ENCODE measurements around the gene RAD51C. TPM values are rescaled to one million over a fixed set of nuclear protein-coding genes. Genes with fewer than 3 reads are reported as not detected.
"Not testable (repeated sequence)": the region's sequence is repeated elsewhere in the genome, so short reads cannot be mapped to it uniquely, and the experiment has no call there.

The RAD51C gene
- total RNA-seq, 1 experiment from 2014 or later: 51.7 TPM

GRCh38 chr17:58734811-58735210 is 42.4 kb downstream of the RAD51C start:
- DNase-seq (ENCODE audit: low read depth): no peak

DNA sequence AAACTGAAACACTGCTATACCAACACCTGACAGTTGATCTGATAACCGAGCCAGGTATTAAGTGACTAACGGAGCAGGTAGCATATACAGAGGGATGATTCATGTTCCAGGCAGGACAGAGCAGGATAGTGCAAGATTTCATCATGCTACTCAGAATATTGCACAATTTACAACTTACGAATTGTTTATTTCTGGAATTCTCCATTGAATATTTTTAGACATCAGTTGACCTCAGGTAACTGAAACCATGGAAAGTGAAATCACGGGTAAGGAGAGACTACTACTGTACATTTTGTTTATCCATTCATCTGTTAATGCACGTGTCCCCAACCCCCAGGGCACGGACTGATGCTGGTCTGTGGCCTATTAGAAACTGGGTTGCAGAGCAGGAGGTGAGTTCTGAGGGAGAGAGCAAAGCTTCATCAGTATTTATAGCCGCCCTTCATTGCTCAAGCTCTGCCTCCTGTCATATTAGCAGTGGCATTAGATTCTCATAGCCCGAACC is 48.8 kb downstream of the RAD51C start:
- DNase-seq (ENCODE audit: low read depth): no peak

- no peak for DNase-seq (ENCODE audit: low read depth)
Observed at GRCh38 chr17:58747674-58748073, 55.3 kb downstream of the RAD51C start.

- DNase-seq (ENCODE audit: low read depth): not testable (repeated sequence)
Observed at GRCh38 chr17:58749627-58750026, 57.2 kb downstream of the RAD51C start.

- no peak for DNase-seq (ENCODE audit: low read depth)
Observed at GRCh38 chr17:58753026-58753425, 60.6 kb downstream of the RAD51C start.

DNA sequence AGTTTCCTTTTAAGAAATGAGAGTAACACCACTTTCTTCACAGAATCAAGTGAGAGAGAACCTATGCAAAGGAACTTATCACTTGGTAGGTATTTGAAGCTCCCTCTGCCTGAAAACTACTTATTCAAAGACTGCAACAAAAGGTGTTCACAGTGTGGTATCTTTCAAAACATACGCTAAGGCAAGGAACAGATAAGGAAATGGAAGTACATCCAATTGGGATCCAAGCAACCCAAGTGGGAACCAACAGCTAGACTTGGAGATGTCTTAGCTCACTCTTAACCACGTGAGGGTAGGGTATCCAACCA is 62.8 kb downstream of the RAD51C start:
- no peak for DNase-seq (ENCODE audit: low read depth)

DNA sequence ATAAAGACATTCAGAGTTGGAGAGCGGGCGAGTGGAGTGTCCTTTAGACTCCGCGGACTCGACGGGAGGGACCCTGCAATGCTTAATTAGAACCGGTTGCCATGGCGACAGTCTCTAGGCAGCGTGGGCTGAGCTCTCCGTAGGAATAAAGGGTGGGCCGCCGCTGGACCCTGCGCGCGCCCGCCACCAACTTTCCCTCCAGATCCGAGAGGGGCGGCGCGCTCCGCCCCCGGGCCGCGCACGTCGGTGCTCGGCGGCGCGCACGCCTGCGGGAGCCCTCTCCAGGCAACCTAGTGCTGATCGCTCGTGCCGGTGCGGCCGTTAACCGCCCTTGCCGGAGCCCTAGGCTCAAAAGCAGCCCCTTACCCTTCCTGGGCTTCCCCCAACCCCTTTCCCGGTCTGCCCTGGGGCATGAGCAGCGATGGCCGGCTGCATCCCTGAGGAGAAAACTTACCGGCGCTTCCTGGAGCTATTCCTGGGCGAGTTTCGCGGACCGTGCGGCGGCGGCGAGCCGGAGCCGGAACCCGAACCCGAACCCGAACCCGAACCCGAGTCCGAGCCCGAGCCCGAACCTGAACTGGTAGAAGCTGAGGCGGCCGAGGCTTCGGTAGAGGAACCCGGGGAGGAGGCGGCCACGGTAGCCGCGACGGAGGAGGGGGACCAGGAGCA is 63.3 kb downstream of the RAD51C start, which contains the start of gene PPM1E:
TSS of gene PPM1E (plus strand) at position 278 of the 669 bp plus-strand sequence.
- peak; percentile 44 for DNase-seq (ENCODE audit: low read depth)

- no peak for DNase-seq (ENCODE audit: low read depth)
Observed at GRCh38 chr17:58756246-58757161, 64.1 kb downstream of the RAD51C start.

DNA sequence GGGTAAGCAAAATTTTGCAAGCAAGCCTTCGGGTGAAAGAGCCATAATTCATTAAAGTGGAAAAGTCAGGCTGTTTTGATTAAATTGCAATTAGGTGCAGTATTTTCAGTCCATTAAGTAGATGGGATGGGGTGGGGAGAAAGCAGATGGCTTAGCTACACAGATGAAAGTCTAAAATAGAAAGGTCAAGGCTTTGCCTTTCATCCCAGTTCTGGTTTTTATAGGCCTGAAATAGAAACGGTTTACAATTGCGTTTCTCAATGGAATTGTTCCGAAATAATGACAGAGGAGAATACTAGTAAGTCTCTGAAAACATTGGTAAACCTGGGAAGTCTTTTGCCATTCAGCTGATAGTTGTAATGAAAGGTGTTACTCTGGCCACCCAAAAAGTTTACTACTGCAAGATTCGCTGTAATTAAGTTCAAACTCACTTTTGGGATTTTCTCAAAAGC is 64.8 kb downstream of the RAD51C start:
- DNase-seq (ENCODE audit: low read depth): no peak

DNA sequence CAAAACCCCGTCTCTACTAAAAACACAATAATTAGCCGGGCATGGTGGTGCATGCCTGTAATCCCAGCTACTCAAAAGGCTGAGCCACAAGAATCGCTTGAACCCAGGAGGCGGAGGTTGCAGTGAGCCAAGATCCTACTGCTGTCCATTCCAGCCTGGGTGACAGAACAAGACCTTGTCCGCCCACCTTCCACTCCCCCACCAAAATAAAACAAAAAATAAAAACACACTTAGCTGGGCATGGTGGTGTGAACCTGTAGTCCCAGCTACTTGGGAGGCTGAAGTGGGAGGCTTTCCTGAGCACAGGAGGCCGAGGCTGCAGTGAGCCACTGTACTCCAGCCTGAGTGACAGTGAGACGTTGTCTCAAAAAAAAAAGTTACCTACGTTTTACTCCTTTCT is 66.5 kb downstream of the RAD51C start:
- DNase-seq (ENCODE audit: low read depth): no peak

DNA sequence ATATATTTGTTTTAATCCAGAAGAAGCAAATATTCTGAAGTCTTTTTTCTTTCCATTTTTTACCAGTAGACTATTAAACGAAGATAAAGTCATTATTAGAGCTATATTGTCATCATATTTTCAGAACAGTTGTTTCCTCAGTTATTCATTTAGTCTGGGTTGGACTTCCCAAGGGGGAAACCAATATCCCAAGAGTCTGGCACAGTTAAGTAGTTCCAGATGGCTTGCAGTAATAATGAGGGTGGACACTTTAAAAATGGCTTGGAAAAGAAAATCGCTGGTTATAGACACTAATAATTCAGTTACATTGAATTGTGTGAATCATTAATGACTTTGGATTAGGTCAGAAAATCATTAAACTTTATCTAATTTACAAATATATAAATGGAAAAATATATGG is 67.1 kb downstream of the RAD51C start:
- DNase-seq (ENCODE audit: low read depth): no peak

- no peak for DNase-seq (ENCODE audit: low read depth)
Observed at GRCh38 chr17:58760248-58760647, 67.8 kb downstream of the RAD51C start.

- DNase-seq (ENCODE audit: low read depth): no peak
Observed at GRCh38 chr17:58763263-58763662, 70.9 kb downstream of the RAD51C start.

DNA sequence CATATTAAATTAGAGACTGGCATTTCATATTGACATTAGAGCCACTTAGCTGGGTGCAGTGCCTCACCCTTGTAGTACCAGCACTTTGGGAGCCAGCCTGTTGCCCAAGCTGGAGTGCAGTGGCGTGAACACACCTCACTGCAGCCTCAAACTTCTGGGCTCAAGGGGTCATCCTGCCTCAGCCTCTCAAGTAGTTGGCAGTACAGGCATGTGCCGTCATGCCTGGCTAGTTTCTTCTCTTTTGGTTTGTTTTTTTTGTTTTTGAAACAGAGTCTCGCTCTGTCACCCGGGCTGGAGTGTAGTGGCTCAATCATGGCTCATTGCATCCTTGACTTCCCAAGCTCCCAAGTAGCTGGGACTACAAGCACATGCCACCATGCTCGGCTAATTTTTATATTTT is 72.0 kb downstream of the RAD51C start:
- no peak for DNase-seq (ENCODE audit: low read depth)

GRCh38 chr17:58778482-58778881 is 86.1 kb downstream of the RAD51C start:
- DNase-seq (ENCODE audit: low read depth): not testable (repeated sequence)

DNA sequence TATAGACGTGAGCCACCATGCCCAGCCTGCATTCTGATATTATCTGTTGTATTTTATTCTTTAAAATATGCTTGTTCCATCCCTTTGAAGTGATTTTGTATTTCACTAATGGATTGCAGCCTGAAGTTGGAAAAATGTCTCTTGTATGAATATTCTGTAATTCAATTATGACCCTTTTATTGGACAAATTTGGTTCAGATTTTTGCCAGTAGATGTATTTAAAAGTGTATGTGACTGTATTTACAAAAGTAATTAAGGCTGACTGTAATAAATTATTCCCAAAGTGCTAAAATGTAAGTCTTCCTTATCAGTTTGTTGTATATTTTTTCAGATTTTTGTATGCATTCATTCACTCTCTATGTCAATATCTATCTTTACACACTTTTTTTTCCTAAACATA is 87.0 kb downstream of the RAD51C start:
- no peak for DNase-seq (ENCODE audit: low read depth)

DNA sequence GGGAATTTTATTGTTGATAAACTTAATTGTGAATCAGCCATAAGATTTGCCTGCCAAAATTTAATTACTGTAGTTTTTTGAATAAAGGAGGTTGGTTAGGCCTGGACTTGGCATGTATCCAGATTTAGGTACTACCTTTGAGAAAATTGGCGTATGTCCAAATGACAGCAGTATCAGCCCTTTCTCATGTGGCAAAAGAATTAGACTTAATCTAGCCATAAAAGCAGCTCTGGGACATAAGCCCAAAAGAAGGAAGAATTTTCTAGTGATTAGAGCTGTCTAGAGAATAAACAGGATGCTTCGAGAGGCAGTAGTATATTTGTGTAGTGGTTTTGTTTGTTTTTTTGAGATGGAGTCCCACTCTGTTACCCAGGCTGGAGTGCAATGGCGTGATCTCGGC is 91.0 kb downstream of the RAD51C start:
- DNase-seq (ENCODE audit: low read depth): no peak

DNA sequence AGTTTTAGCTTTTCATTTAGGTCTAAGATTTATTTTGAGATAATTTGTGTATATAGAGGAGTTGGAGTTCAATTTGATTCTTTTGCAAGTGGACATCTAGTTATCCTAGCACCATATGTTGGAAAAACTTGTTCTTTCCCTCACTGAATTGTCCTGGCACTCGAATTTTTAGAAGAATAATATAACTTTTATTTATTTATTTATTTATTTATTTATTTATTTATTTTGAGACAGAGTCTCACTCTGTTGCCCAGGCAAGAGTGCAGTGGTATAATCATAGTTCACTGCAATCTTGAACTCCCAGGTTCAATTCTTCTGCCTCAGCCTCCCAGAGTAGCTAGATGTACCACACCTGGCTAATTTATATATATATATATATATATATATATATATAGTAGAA is 92.7 kb downstream of the RAD51C start:
- DNase-seq (ENCODE audit: low read depth): no peak

Other genes starting within 250 kb of the RAD51C start
- gene HSF5, start 204.2 kb upstream of the RAD51C start, total RNA-seq (2014; rRNA removed; shearing (Covaris generic)): not detected in 2 replicates
- 28.9 and 32.8 TPM in 2 replicates for gene MTMR4, start 178.0 kb upstream of the RAD51C start, total RNA-seq (2014; rRNA removed; shearing (Covaris generic))
- gene TEX14, start 557 bp upstream of the RAD51C start, total RNA-seq (2014; rRNA removed; shearing (Covaris generic)): not detected in 2 replicates
- 0.20 and 0.24 TPM in 2 replicates for gene PPM1E, start 63.3 kb downstream of the RAD51C start, total RNA-seq (2014; rRNA removed; shearing (Covaris generic))

All from RPMI7951 (cell line).